GM12878 (cell line): ENCODE measurements around the gene SHISAL2B. TPM values are rescaled to one million over a fixed set of nuclear protein-coding genes. Genes with fewer than 3 reads are reported as not detected.
"Not testable (repeated sequence)": the region's sequence is repeated elsewhere in the genome, so short reads cannot be mapped to it uniquely, and the experiment has no call there.

Experiments used
- ATAC-seq: fragments of 200-7000 bp; cut with Tn5 transposase; 3 replicates; pipeline ENCODE4 v1.9.1; 2020; ENCODE audit warnings: mild to moderate bottlenecking, moderate library complexity
- BruUV-seq: library from RNA; stranded (reverse); fragments of 400-500 nt; replicated peaks from 2 replicates; lab custom pipeline; 2021; lab: Mats Ljungman, UMichigan
- CTCF ChIA-PET: fragments of 300-600 bp; sonication (Branson Sonifier 250); formaldehyde crosslinking; extraction: SDS; loops from one replicate; lab custom pipeline; 2021; ENCODE audit warnings: inconsistent platforms; lab: Yijun Ruan, JAX
- POLR2A ChIA-PET: fragments of 350-600 bp; formaldehyde crosslinking; extraction: SDS; loops from one replicate; lab custom pipeline; 2021; ENCODE audit warnings: inconsistent platforms; lab: Charles Lee
- RAD21 ChIA-PET: fragments of 300-600 bp; sonication (Branson Sonifier 250); formaldehyde crosslinking; loops from one replicate; lab custom pipeline; 2023; ENCODE audit warnings: antibody characterized with exemption; ENCODE audit not compliant: unreplicated experiment; lab: Charles Lee
- SMC1A ChIA-PET: fragments of 300-600 bp; sonication (Branson Sonifier 250); formaldehyde crosslinking; loops from one replicate; lab custom pipeline; 2023; ENCODE audit not compliant: unreplicated experiment, uncharacterized antibody; lab: Charles Lee
- DNase-seq: peaks from one replicate; pipeline ENCODE4 v3.0.0-alpha.2; 2011; ENCODE audit warnings: low read depth, low spot score
- FAIRE-seq: peaks from 3 replicates; lab custom pipeline; 2011; peaks lifted over from hg19 to GRCh38; lab: Jason Lieb, UNC
- H2AFZ ChIP-seq: 2 replicates; pipeline ENCODE4 v1.6.0; 2011; ENCODE audit warnings: low read depth, low read length, control low read depth; ENCODE audit not compliant: control insufficient read depth
- H3K27ac ChIP-seq: 2 replicates; pipeline ENCODE4 v1.5.1; 2011; ENCODE audit warnings: control low read depth; ENCODE audit not compliant: control insufficient read depth, insufficient read depth
- H3K27me3 ChIP-seq, 2 experiments: replicated peaks in 1 of 2; 2 replicates each; pipeline versions ENCODE4 v1.6.0 to v1.6.1; 2011; ENCODE audit warnings: low read length in 1 of 2; ENCODE audit not compliant: control insufficient read depth in 2 of 2, insufficient read depth in 2 of 2
- H3K36me3 ChIP-seq, 2 experiments: 2 replicates each; pipeline ENCODE4 v1.5.1; 2011; ENCODE audit warnings: low read length in 1 of 2; ENCODE audit not compliant: control insufficient read depth in 2 of 2, insufficient read depth in 2 of 2
- H3K4me1 ChIP-seq: 2 replicates; pipeline ENCODE4 v1.6.1; 2011; ENCODE audit warnings: mild to moderate bottlenecking, low read length, moderate library complexity, mixed read lengths; ENCODE audit not compliant: control insufficient read depth, insufficient read depth
- H3K4me2 ChIP-seq: 2 replicates; pipeline ENCODE4 v1.6.0; 2011; ENCODE audit warnings: control low read depth; ENCODE audit not compliant: control insufficient read depth, insufficient read depth
- H3K4me3 ChIP-seq: fragments of 200-600 bp; sonication (generic); 2 replicates; pipeline ENCODE4 v1.5.1; 2016
- H3K79me2 ChIP-seq: 2 replicates; pipeline ENCODE4 v1.6.0; 2011; ENCODE audit warnings: low read length; ENCODE audit not compliant: control insufficient read depth, insufficient read depth
- H3K9ac ChIP-seq: 2 replicates; pipeline ENCODE4 v1.8.0; 2011; ENCODE audit warnings: low read length, control low read depth, mixed read lengths; ENCODE audit not compliant: control insufficient read depth, insufficient read depth
- H3K9me3 ChIP-seq: replicated peaks from 3 replicates; pipeline ENCODE4 v1.5.1; 2011; ENCODE audit warnings: mild to moderate bottlenecking, low read length; ENCODE audit not compliant: control insufficient read depth, insufficient read depth
- H4K20me1 ChIP-seq: 2 replicates; pipeline ENCODE4 v1.6.0; 2011; ENCODE audit not compliant: control insufficient read depth, insufficient read depth
- IKZF1 ChIP-seq: fragments of 450-650 bp; conservative IDR thresholded peaks from 2 replicates; pipeline ENCODE4 v1.6.1; 2017; ENCODE audit warnings: antibody characterized with exemption, mild to moderate bottlenecking
- MEF2B ChIP-seq: fragments of 450-650 bp; IDR thresholded peaks from 2 replicates; pipeline ENCODE4 v1.6.1; 2018; ENCODE audit warnings: mild to moderate bottlenecking, moderate library complexity; ENCODE audit not compliant: partially characterized antibody, poor library complexity, severe bottlenecking
- NFYB ChIP-seq: IDR thresholded peaks from 2 replicates; pipeline ENCODE4 v1.6.1; 2011; ENCODE audit warnings: low read depth, mild to moderate bottlenecking, low read length, improper control_type of control experiment, moderate library complexity; ENCODE audit not compliant: insufficient read depth
- RUNX3 ChIP-seq: IDR thresholded peaks from 2 replicates; pipeline ENCODE4 v1.6.1; 2012; ENCODE audit warnings: low read length, inconsistent platforms
- SP1 ChIP-seq: IDR thresholded peaks from one replicate; pipeline ENCODE4 v1.6.1; 2011; ENCODE audit warnings: low read depth, low read length
- SREBF1 ChIP-seq: IDR thresholded peaks from 2 replicates; pipeline ENCODE4 v1.6.1; 2012; ENCODE audit warnings: mild to moderate bottlenecking, low read length
- TCF7 ChIP-seq: IDR thresholded peaks from 2 replicates; pipeline ENCODE4 v1.6.1; 2014; ENCODE audit warnings: antibody characterized with exemption, borderline replicate concordance
- ZNF384 ChIP-seq: IDR thresholded peaks from 2 replicates; pipeline ENCODE4 v1.6.1; 2012; ENCODE audit warnings: low read depth, mild to moderate bottlenecking, low read length, improper control_type of control experiment, borderline replicate concordance
- ZSCAN29 ChIP-seq: fragments of 450-650 bp; IDR thresholded peaks from 2 replicates; pipeline ENCODE4 v1.6.1; 2017; ENCODE audit warnings: mild to moderate bottlenecking, moderate library complexity
- WGBS: methylation state at CpG from one replicate; pipeline ENCODE4 v1.1.6; 2016; ENCODE audit warnings: low lambda C conversion rate; ENCODE audit not compliant: insufficient replicate concordance, insufficient coverage; ENCODE audit errors: missing lambda C conversion rate; 5-methylcytosine and 5-hydroxymethylcytosine counted together
- in situ Hi-C: fragments of 300-500 bp; cut with MboI; formaldehyde crosslinking; loops from 9 replicates; pipeline ENCODE4 v1.14.3; 2018; ENCODE audit warnings: mixed read lengths
- intact Hi-C: fragments of 100-400 bp; cut with micrococcal nuclease; formaldehyde crosslinking; loops from one replicate; pipeline ENCODE4 v1.14.2; 2022; ENCODE audit not compliant: unreplicated experiment
- polyA plus RNA-seq, 11 experiments: library from polyadenylated mRNA; depleted of rRNA in 4 of 11; unstranded in 6 of 11; stranded (reverse) in 5 of 11; fragments of >200 nt; fragmentation: Nextera tagmentation in 4 of 11; fragmentation: Illumina TruSeq in 1 of 11; extraction: Ambion mirVana in 4 of 11; extraction: Trizol in 1 of 11; gene quantifications; 1 replicate in 1 of 11; 2 replicates in 10 of 11; pipeline versions ENCODE4 v1.2.1 to v1.2.3, GENCODE V29; 2011 to 2016; ENCODE audit warnings: inconsistent platforms in 2 of 11, missing spikeins in 2 of 11, low read depth in 1 of 11
- total RNA-seq, 4 experiments: library from RNA; depleted of rRNA in 3 of 4; stranded (reverse); fragments of >200 nt in 3 of 4; fragmentation: Illumina TruSeq in 1 of 4; extraction: Trizol in 1 of 4; gene quantifications; 2 replicates each; pipeline versions ENCODE4 v1.2.1 to v1.2.3, GENCODE V29; 2013 to 2021

SHISAL2B gene
- total and polyA plus RNA-seq, 10 of the 15 experiments (the other 5 are each of a cell fraction or from before 2014, with no cell fraction given), result not detected

- TF ChIP-seq SP1 (no peak), SREBF1 (no peak), IKZF1 (no peak), MEF2B (no peak), ZSCAN29 (no peak), ZNF384 (no peak), RUNX3 (no peak), TCF7 (no peak), NFYB (no peak)
- H4K20me1 ChIP-seq, result no peaks in the 10 kb centered on the region
- in situ Hi-C loops, result no loop called here
- no peaks in the 10 kb centered on the region for H3K36me3 ChIP-seq
- BruUV-seq, result no TSS peak
- H3K27me3 ChIP-seq, result no peaks in the 10 kb centered on the region
- DNase-seq, result no peak
- CTCF ChIA-PET, result no interaction called here
- SMC1A ChIA-PET, result no interaction called here
- RAD21 ChIA-PET, result no interaction called here
- H3K9me3 ChIP-seq, result no peaks in the 10 kb centered on the region; the same call in 2 of the 3 replicates
- H3K9ac ChIP-seq, result no peak overlapping the region
- H3K4me3 ChIP-seq, result no peak overlapping the region
- no peaks in the 10 kb centered on the region for H3K79me2 ChIP-seq
- no peak for ATAC-seq
- POLR2A ChIA-PET, result no interaction called here
- H2AFZ ChIP-seq, result no peak overlapping the region
- intact Hi-C loops, result no loop called here
- no peaks in the 10 kb centered on the region for H3K4me1 ChIP-seq
- FAIRE-seq, result no peak
- WGBS, result 37% methylated on average over 4 of the region's 4 CpGs
- no peak overlapping the region for H3K27ac ChIP-seq
- no peak overlapping the region for H3K4me2 ChIP-seq
Observed at GRCh38 chr5:64700765-64701164, 10.5 kb downstream of the SHISAL2B start.

- H2AFZ ChIP-seq, DNase-seq, H3K27ac ChIP-seq, H3K4me3 ChIP-seq, POLR2A ChIA-PET, in situ Hi-C loops, ATAC-seq, intact Hi-C loops, H3K9ac ChIP-seq, H3K79me2 ChIP-seq, BruUV-seq, FAIRE-seq, H3K9me3 ChIP-seq, H3K4me1 ChIP-seq, H3K4me2 ChIP-seq, H3K27me3 ChIP-seq, H4K20me1 ChIP-seq, H3K36me3 ChIP-seq: not testable (repeated sequence)
- 47% methylated on average over 2 of the region's 2 CpGs for WGBS
- ChIA-PET CTCF (interaction anchor here (0.6 to 1.1 kb wide), 3 partner anchors 14 to 398 kb away, joined by 3 to 5 read pairs (median 4); no protein-coding TSS in a partner anchor), RAD21 (interaction anchor here (1.5 kb wide), 1 partner anchor 76 kb away, joined by 3 read pairs; no protein-coding TSS in a partner anchor), SMC1A (interaction anchor here (0.6 kb wide), 1 partner anchor 171 kb away, joined by 3 read pairs; no protein-coding TSS in a partner anchor)
Observed at GRCh38 chr5:64706074-64706473, 15.8 kb downstream of the SHISAL2B start.
